DND-41 (cell line): ENCODE data around the gene UBC.

Source experiments
- CTCF ChIP-seq: IDR thresholded peaks from 2 replicates; pipeline ENCODE4 v1.5.1; 2012; ENCODE audit warnings: borderline replicate concordance, low read length, moderate library complexity, mild to moderate bottlenecking; ENCODE audit not compliant: poor library complexity, severe bottlenecking; ENCODE audit errors: extremely low read depth
- EZH2 ChIP-seq: IDR thresholded peaks from 3 replicates; pipeline ENCODE4 v1.6.1; 2012; ENCODE audit warnings: borderline replicate concordance, low read depth, mild to moderate bottlenecking, moderate library complexity, low read length, inconsistent platforms; ENCODE audit not compliant: severe bottlenecking

DNA sequence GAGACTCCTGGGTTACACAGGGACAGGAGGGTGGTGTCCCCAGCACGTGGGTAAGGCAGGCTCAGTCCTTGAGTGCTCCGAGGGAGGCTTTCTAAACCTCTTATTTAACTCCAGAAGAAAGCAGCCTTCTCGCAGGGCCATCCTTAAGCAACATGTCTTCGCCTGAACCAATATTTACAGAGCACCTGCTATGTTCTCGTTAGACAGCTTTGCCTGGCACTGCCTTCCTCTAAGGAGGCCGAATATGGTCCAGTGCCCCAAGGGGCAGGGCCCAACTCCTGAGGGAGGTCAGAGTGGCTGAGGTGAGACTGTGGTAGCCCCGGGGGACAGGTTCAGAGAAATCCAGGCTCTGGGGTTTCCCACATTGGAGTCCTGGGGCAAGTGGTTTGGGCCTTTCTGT, 48.7 kb downstream of the UBC start:
- no peak for TF ChIP-seq CTCF
- TF ChIP-seq EZH2 = no peak
